Measurements from ENCODE around the gene ZNF224. TPM values are rescaled to one million over a fixed set of nuclear protein-coding genes. Genes with fewer than 3 reads are reported as not detected.

The ZNF224 gene
- total and polyA plus RNA-seq, 2 of the 13 experiments (the other 11 are each of a cell fraction or from before 2014, with no cell fraction given), result 13.0 to 16.1 TPM

DNA sequence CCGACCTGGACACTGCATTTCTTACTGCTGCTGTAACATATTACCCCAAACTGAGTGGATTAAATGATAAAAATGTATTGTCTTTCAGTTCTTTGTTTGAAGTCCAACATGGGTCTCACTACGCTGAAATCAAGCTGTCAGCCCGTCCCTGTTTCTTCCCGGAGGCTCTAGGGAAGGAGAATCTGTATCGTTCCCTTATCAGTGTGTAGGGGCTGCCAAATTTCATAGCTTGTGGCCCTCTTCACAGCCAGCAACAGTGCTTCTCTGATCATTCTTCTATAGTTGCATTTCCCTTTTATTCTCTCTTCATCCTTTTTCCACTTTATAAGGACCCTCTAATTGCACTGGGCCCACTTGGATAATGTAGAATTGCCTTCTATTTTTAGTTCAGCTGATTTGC is 57.3 kb downstream of the ZNF224 start (continued):
- TF ChIP-seq, protein P1, sequence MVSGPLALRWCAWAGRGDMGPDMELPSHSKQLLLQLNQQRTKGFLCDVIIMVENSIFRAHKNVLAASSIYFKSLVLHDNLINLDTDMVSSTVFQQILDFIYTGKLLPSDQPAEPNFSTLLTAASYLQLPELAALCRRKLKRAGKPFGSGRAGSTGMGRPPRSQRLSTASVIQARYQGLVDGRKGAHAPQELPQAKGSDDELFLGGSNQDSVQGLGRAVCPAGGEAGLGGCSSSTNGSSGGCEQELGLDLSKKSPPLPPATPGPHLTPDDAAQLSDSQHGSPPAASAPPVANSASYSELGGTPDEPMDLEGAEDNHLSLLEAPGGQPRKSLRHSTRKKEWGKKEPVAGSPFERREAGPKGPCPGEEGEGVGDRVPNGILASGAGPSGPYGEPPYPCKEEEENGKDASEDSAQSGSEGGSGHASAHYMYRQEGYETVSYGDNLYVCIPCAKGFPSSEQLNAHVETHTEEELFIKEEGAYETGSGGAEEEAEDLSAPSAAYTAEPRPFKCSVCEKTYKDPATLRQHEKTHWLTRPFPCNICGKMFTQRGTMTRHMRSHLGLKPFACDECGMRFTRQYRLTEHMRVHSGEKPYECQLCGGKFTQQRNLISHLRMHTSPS (CRISPR knock-in tag; IDR thresholded peaks at IDR 0.05; ENCODE audit: low read depth), result no peak
- TF ChIP-seq ZFY (CRISPR knock-in tag; IDR thresholded peaks at IDR 0.05) (no peak), ZSCAN30 (CRISPR knock-in tag; IDR thresholded peaks at IDR 0.05) (no peak), TMF1 (CRISPR knock-in tag; IDR thresholded peaks at IDR 0.05; ENCODE audit: low read depth) (no peak), ZNF160 (CRISPR knock-in tag; IDR thresholded peaks at IDR 0.05) (no peak), EP300 (IDR thresholded peaks at IDR 0.05; ENCODE audit: low read depth in 2 of 2, low read length in 2 of 2) (no peak), EP300 (CRISPR knock-in tag; IDR thresholded peaks at IDR 0.05; ENCODE audit: borderline replicate concordance) (no peak), NFKB2 (CRISPR knock-in tag; IDR thresholded peaks at IDR 0.05; ENCODE audit: borderline replicate concordance) (no peak), FOXA3 (CRISPR knock-in tag; IDR thresholded peaks at IDR 0.05) (no peak)
- TF ChIP-seq, protein P2, sequence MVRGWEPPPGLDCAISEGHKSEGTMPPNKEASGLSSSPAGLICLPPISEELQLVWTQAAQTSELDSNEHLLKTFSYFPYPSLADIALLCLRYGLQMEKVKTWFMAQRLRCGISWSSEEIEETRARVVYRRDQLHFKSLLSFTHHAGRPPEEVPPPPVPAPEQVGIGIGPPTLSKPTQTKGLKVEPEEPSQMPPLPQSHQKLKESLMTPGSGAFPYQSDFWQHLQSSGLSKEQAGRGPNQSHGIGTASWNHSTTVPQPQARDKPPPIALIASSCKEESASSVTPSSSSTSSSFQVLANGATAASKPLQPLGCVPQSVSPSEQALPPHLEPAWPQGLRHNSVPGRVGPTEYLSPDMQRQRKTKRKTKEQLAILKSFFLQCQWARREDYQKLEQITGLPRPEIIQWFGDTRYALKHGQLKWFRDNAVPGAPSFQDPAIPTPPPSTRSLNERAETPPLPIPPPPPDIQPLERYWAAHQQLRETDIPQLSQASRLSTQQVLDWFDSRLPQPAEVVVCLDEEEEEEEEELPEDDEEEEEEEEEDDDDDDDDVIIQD (CRISPR knock-in tag; IDR thresholded peaks at IDR 0.05; ENCODE audit: low read depth), result no peak

DNA sequence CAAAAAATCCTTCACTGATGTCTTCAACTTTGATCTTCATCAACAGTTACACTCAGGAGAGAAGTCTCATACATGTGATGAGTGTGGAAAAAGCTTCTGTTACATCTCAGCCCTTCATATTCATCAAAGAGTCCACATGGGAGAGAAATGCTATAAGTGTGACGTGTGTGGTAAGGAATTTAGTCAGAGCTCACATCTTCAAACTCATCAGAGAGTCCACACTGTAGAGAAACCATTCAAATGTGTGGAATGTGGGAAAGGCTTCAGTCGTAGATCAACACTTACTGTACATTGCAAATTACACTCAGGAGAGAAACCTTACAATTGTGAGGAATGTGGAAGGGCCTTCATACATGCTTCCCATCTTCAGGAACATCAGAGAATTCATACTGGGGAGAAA is 62.3 kb downstream of the ZNF224 start:
- CTCF ChIA-PET (ENCODE audit: low intra/inter-chr PET ratio, low total read pairs), result no interaction called here
- Histone ChIP-seq H3K27ac (ENCODE audit: extremely low read length, insufficient read depth, low read length) (no peak overlapping the region), H3K27me3 (ENCODE audit: control insufficient read depth in 1 of 2, insufficient read depth in 2 of 2, low read length in 2 of 2) (no peaks in the 10 kb centered on the region), H3K4me1 (ENCODE audit: insufficient read depth, low read length) (no peaks in the 10 kb centered on the region), H3K9me3 (ENCODE audit: low read length) (no peaks in the 10 kb centered on the region), H3K36me3 (replicated peaks in 1 of 2; ENCODE audit: control insufficient read depth in 1 of 2, insufficient read depth in 2 of 2, low read length in 2 of 2) (peaks cover 5 to 29% of the 10 kb centered on the region in 2 experiments; a peak in 3 of 5 replicates), H3K4me3 (replicated peaks in 1 of 3; ENCODE audit: insufficient read depth in 1 of 3, low read depth in 2 of 3, low read length in 3 of 3) (no peak overlapping the region), H3K9ac (ENCODE audit: insufficient read depth, low read depth, low read length) (no peak overlapping the region), H4K20me1 (ENCODE audit: insufficient read depth, low read length) (no peaks in the 10 kb centered on the region), H3K79me2 (ENCODE audit: insufficient read depth, low read length) (no peaks in the 10 kb centered on the region), H3K4me2 (ENCODE audit: low read depth, low read length) (no peak overlapping the region), H2AFZ (ENCODE audit: low read length) (no peak overlapping the region)
- in situ Hi-C loops (cut with HindIII; ENCODE audit: extremely low pct_ligation_motif_present, low pct_unique_long_range_greater_than_20kb) (no loop called here), intact Hi-C loops (cut with micrococcal nuclease; ENCODE audit: unreplicated experiment) (no loop called here)
- BruUV-seq (replicated peaks), result no TSS peak
- FAIRE-seq (no peak), ATAC-seq (no peak), DNase-seq (ENCODE audit: low spot score) (no peak)
- POLR2A ChIA-PET, result no interaction called here
- 98% methylated on average over 2 of the region's 2 CpGs for WGBS (ENCODE audit: low lambda C conversion rate)
- TF ChIP-seq ZNF781 (CRISPR knock-in tag; IDR thresholded peaks at IDR 0.05; ENCODE audit: borderline replicate concordance, not compliant biosample characterization) (no peak), ZNF30 (CRISPR knock-in tag; IDR thresholded peaks at IDR 0.05) (no peak), TGIF2 (CRISPR knock-in tag; IDR thresholded peaks at IDR 0.05) (no peak), ZFP41 (CRISPR knock-in tag; IDR thresholded peaks at IDR 0.05; ENCODE audit: borderline replicate concordance) (no peak), ZNF761 (CRISPR knock-in tag; conservative IDR thresholded peaks at IDR 0.05) (no peak), HHEX (CRISPR knock-in tag; IDR thresholded peaks at IDR 0.05) (no peak), JUN (CRISPR knock-in tag; IDR thresholded peaks at IDR 0.05) (no peak), ATF7 (IDR thresholded peaks at IDR 0.05) (no peak), ATF7 (CRISPR knock-in tag; IDR thresholded peaks at IDR 0.05) (no peak)
- TF ChIP-seq, protein P3, sequence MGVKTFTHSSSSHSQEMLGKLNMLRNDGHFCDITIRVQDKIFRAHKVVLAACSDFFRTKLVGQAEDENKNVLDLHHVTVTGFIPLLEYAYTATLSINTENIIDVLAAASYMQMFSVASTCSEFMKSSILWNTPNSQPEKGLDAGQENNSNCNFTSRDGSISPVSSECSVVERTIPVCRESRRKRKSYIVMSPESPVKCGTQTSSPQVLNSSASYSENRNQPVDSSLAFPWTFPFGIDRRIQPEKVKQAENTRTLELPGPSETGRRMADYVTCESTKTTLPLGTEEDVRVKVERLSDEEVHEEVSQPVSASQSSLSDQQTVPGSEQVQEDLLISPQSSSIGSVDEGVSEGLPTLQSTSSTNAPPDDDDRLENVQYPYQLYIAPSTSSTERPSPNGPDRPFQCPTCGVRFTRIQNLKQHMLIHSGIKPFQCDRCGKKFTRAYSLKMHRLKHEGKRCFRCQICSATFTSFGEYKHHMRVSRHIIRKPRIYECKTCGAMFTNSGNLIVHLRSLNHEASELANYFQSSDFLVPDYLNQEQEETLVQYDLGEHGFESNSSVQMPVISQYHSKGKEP (CRISPR knock-in tag; IDR thresholded peaks at IDR 0.05), result no peak
- TF ChIP-seq, protein P4, sequence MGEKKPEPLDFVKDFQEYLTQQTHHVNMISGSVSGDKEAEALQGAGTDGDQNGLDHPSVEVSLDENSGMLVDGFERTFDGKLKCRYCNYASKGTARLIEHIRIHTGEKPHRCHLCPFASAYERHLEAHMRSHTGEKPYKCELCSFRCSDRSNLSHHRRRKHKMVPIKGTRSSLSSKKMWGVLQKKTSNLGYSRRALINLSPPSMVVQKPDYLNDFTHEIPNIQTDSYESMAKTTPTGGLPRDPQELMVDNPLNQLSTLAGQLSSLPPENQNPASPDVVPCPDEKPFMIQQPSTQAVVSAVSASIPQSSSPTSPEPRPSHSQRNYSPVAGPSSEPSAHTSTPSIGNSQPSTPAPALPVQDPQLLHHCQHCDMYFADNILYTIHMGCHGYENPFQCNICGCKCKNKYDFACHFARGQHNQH (CRISPR knock-in tag; IDR thresholded peaks at IDR 0.05), result no peak

All from HepG2 (cell line).